ENCODE measurements around the gene ACAD9.

- TF ChIP-seq EZH2 (IDR thresholded peaks at IDR 0.05; ENCODE audit: insufficient read depth, poor library complexity, severe bottlenecking) (no peak), EZH2phosphoT487 (IDR thresholded peaks at IDR 0.05; ENCODE audit: insufficient read depth, low read depth) (no peak)
Measured at GRCh38 chr3:128855569-128855968, 23.9 kb upstream of the ACAD9 start.
